ENCODE data around the gene KIF26B.

KIF26B gene

DNA sequence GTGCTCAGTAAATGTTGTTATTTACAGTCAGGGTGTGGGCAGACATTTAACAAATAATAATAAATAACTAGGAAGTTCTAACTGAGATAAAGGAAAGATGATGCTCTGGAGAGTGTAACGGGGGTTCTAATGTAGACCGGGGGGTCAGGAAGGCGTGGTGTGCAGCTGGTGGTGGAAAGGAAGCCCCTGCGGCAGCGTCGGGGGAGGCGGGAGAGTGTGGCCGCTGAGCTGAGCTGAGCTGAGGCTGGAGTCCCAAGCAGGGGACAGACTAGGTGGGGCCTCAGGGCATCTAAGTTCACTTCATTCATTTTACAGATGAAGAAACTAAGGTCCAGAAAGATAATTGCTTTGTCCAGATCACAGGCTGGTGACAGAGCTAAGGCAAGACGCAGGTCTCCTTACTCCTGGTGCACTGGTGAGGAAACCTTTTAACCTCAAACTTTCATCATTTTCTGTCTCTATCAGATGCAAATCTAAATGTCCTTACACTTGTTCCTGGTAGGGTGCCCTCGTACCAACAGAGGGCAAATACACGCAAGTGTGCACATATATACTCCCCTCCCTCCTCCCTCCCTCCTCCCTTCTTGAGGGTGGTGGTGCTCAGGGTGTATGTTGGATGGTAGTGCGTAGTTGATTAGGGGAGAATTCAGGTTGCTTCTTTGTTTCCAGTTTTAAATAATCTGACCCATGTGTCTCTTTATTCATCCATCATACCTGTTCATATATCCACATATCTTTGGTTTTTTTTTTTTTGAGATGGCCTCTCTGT, 44.1 kb downstream of the KIF26B start:
- H3K4me3 ChIP-seq: no peak overlapping the region
- no peak overlapping the region for H3K27ac ChIP-seq

DNA sequence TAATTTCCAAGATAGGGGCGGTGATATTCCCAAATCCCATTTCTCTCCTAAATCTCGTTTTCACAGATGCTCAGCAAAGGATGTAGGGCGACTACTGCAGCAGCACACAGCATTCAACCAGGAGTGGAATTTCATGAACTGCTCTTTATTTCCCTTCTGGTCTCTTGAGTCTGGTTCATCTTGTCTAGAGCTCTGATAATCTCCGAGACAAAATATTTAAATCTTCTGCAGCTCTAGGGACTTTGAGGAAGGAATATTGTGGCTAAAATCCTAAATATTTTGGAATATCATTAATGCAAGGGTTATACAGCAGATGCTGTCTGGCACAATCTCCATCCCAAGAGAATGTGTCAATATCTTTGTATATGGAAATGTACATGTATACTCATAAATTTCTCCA, 45.4 kb downstream of the KIF26B start:
- Histone ChIP-seq H3K4me3 (no peak overlapping the region), H3K27ac (no peak overlapping the region)

DNA sequence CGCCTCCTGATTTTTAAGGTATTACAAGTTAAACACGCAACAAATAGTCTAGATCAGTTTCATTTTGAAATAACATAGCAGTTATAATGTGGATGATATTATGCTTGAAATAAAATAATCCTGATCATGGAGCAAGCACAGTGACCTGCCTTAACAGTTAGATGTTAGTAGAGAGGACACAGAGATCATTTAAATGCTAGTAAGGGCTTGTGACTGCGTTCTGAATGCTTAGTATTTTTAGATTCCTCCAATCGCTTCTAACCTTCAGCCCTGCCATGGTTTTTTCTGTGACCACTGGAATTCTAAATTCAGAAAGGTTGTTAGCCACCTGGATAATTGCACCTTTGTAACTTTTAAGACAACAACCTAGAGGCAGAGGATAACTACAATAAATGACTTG, 46.4 kb downstream of the KIF26B start:
- H3K4me3 ChIP-seq: no peak overlapping the region
- peak overlapping the region in 1 of 21 experiments; percentile 1 for H3K27ac ChIP-seq

DNA sequence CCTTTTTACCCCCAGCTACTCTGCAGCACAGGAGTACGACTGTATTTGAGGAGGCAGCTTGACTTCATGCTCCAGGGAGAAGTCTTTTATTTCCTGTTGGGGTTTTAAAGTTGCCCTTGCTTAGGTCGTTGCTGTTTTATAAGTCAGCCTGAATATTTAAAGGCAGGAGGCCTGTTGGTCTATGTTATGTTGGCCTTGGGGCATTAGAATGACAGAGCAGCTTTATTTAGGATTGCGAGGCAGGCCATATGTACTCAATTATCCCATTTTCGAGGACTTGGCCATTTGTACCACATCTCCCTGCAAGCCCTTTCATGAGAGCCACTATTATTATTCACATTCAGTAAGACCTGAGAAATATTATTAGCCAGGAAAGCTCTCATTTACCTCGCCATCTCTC, 47.0 kb downstream of the KIF26B start:
- Histone ChIP-seq H3K27ac (peak overlapping the region in 2 of 21 experiments; percentile 1 to 12), H3K4me3 (no peak overlapping the region)

DNA sequence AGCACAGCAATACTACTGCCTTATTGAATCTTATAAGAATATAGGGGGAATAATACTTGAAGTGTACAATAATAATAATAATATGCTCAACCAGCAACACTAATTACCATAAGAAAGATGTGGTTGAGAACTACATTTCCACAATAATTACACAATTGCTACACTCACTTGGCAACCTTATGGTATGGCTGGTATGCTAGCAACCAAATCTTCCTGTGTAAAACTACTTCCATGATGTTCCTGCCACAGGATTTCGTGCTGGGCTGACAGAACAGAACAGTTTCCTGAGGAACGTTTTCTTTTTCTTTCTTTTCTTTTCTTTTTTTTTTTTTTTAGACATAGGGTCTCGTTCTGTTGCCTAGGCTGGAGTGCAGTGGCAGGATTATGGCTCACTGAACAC, 50.6 kb downstream of the KIF26B start:
- no peak overlapping the region for H3K4me3 ChIP-seq
- no peak overlapping the region for H3K27ac ChIP-seq

DNA sequence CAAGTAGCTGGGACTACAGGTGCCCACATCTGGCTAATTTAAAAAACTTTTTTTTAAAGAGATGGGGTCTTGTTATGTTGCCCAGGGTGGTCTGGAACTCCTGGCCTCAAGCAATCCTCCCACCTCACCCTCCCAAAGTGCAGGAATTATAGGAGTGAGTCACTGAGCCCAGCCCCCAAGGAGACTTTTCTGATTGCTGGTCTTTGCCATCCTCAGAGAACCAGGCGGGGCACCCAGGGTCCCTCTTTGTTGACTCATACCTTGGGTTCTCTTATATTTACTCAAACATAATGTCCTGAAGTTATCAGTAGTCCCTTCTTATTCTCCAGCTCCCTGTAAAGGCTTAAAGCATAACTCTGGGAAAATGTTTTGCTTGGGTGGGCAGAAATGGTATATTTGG, 51.1 kb downstream of the KIF26B start:
- Histone ChIP-seq H3K27ac (no peak overlapping the region), H3K4me3 (no peak overlapping the region)

DNA sequence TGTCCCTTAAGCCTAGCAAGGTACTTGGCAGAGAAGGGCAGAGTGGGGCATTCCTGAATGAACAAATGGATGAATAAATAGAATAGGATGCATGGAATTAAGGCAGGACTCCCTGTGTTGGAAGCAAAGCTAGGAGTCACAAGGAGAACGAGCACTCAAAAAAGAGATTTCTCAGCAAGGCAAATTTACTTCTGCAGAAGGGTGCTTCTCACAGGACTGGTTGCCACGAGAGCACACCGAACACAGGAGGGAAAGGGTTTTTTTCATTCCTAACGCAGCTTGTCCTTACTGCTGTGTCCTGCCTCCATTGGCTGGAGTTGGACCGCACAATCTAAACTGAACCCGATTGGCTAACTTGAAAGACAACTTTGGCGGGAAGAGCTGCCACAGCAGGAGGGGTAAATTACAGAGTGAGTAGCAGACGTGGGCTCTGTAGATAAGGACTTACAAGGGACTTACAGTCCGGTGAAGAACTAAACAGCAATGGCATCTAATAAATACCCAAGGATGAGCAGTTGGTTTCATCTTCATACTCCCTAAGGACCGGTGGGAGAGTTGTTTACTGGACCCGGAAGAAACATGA, 52.4 kb downstream of the KIF26B start:
- H3K4me3 ChIP-seq: no peak overlapping the region
- no peak overlapping the region for H3K27ac ChIP-seq

DNA sequence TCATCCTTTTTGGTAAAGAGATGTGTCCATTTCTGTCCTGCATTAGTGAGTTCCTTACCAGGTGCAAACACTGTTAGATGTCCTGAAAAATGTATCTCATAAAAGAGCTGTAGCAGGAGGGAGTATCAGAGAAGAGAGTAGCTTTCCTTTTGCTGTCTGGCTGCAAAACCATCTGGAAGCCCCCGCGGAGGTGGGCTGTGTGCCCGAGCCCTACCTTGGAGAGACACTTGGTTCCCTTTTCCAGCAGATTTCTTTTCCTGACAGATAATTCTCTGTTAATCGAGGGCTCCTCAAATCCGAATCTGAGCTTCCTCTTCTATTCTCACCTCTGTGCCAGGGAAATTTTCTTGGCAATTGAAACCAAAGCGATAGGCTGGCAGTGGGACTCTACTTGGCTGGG, 53.0 kb downstream of the KIF26B start:
- Histone ChIP-seq H3K27ac (no peak overlapping the region), H3K4me3 (no peak overlapping the region)

DNA sequence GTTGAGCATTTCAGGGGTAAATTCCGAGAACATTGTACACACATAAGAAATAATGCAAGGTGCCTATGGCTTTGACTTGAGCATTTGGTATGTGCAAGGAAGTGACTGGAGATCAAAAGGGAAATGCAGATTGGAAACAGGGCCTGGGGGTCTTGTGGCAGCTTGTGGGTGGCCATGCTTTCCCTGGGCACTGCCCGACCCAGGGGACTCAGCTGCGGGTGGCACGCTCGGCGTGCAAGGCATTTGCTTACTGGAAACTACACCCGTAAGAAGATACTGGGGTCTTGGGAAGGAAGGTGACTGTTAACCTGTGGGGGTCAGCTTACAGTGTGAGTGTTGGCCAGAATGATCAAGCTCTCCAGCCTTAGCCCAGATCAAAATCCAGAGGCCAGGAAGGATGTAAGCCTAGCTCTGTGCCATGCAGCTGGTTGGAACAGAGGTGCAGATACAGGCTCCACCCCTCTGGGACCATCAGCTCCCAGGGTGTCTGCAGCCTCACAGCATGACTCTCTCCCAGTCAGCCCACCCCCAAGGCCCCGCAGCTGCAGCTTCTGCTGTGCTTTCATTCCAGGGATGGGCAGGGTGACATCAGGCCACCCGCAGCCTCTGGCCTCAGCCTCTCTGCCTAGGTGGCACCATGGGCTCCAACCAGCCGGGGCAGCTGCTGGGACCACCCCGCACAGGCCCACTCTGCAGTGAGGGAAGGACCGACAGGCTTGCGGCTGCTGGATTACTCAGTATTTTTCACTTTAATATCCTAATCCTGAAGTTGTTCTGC, 55.1 kb downstream of the KIF26B start:
- Histone ChIP-seq H3K27ac (peak overlapping the region in 1 of 21 experiments; percentile 34), H3K4me3 (no peak overlapping the region)

DNA sequence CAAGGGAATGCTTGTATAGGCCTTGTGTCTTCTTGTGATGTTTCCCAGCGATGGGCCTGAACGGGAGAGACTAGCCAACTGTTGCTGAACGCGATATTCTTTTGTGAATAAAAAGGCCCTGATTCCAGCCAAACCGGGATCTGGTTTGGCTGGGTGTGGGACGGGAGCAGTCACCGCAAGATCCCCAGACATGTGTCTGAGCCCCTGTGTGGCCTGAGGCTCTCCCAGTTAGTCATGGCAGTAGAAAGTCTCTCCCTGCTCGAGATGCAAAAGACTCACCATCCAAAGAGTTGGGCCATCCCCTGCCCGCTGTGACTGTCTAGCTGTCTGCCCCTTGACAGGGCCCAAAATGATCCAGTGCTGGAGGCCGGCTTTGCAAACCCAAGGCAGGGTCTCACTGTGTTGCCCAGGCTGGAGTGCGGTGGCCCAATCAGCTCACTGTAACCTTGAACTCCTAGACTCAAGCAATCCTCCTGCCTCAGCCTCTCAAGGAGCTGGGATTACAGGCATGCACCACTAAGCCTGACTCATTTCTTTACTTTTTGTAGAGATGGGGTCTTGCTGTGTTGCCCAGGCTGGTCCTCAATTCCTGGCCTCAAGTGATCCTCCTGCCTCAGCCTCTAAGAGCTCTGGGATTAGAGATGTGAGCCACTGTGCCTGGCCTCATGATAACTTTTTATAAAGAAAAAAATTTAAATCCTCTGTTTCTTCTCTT, 56.4 kb downstream of the KIF26B start:
- no peak overlapping the region for H3K4me3 ChIP-seq

DNA sequence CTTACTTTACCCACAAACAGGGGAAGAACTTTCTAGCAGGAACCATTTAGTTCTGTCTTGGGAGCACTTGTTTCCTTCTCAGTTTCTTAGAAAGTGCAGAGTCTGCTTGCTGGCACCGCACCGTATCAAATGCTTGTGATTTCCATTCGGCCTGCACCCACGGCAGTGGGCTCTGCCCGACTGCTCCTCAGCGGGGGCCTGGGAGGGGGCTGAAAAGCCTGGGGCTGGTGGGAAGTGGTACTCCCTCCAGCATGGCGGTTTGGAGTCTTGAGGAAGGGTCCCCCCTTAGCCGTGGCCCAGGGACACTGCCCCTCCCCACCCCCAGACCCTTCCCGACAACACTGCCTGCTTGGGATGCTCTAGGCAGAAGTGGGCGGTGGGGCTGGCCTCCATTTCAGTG, 57.0 kb downstream of the KIF26B start:
- no peak overlapping the region for H3K4me3 ChIP-seq
- no peak overlapping the region for H3K27ac ChIP-seq

More for the DNA sequence above, 56.4 kb downstream of the KIF26B start:
- no peak overlapping the region for H3K27ac ChIP-seq

DNA sequence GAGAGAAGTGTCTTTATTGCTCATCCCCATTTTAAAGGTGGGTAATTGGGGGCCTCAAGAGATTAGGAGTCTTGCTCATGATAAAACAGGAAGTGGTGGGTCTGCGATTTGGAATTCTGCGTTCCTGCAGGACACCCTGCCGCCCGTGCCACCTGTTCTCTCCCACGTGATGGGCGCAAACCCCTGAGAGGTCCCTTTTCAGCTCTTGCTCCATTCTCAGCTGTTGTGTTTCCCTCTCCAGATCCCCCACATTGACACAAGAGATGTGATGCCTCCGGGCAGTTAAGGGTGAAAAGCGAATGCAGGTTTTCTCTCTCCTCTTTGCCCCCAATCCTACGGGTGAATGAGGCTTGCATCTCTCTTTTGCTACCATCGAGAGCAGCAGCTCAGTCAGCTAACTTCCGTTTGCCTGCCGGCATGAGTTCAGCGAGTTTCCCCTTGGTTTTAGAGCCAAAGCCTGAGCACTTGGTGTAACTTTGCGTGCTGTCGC, 57.5 kb downstream of the KIF26B start:
- H3K4me3 ChIP-seq: no peak overlapping the region

DNA sequence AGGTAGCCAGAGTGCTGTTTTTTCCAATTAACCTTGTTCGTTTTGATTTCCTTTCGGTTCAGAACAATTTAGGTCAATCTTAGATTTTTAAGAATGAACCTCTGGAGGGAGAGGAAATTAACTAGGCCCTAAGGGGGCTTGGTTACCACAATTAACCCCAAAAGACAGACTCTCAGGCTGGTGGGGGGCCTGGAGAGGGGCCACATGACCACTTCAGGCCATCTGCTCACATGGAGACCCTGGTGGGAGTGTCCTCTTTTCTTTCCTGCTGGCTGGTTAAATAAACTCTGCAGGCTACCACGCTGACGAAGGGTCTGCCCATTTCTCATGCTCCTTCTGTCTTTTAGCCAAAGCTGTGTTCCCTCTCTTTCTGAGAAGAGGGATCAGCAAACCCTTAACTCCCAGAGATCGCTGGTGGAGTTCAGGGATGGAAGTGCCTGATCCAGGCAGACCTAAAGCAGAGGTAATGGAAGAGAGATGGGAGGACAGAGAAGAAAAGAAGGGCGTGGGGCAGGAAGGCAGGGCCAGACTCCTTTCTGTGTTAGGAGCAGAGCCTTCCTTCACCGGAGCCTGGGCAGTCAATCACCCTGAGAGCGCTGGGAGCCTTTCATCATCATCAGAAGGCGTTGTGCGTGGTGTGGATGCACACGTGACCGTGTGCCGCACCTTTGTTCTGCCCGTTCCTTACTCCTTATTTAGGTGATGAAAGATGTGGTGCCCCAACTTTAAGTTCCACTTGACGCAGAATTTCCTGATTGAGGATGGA, 58.5 kb downstream of the KIF26B start:
- Histone ChIP-seq H3K4me3 (no peak overlapping the region), H3K27ac (no peak overlapping the region)

More for the DNA sequence above, 57.5 kb downstream of the KIF26B start:
- H3K27ac ChIP-seq: no peak overlapping the region

DNA sequence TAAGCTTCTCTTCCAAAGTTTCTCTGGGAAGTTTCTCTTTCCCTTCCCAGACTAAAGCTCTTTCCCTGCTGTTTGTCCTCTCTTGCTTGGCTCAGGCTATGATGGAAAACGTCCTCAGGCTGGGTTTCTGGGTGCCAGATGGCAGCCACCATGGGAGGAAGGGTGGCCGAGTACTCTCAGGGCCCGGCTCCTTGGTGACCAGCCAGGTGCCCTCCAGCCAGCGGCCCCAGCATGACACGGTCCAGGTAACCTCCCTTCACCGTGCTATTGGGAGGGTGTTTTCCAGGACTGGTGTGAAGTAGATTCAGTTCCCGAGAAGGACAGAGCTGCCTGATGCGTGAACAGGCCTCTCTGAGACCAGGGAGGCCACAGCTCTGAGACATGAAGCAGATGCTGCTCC, 60.3 kb downstream of the KIF26B start:
- H3K4me3 ChIP-seq: no peak overlapping the region
- H3K27ac ChIP-seq: peak overlapping the region in 5 of 21 experiments; percentile 17 to 49 (median 38)

DNA sequence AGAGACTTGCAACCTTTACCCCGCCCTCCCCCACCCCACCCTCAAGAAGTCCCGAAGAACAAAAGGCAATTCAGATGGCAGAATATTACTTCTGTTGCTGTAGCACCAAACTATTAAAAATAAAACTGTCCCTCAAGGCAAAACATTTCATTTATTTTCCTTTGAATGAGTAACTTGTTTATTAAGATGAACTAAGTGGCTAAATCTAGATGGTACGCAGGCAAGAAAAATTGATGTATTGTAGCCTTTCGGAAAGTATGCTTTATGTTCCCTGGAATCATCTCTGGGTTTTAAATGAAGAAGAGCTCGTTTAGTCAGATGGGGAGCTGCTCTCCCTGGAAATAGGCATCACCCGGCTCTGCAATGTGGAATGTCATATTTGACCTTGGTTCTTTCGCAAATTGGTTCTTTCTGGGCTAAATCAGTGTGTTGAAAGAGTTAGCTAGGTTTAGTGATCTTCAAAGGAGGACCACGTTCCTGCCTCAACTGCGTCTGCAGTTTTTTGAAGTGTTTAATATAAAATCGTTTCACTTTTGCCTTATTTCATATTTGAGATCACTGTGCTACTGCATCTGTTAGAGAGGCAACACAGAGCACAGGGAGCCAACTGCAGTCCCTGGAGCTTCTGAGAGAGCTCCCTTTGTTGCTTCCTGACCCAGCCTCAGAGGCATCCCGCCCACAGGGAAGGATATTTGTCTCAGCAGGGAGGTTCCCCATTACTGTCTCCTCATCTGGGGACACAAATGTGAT, 61.8 kb downstream of the KIF26B start:
- Histone ChIP-seq H3K4me3 (no peak overlapping the region), H3K27ac (peak overlapping the region in 5 of 21 experiments; percentile 22 to 65 (median 34))

DNA sequence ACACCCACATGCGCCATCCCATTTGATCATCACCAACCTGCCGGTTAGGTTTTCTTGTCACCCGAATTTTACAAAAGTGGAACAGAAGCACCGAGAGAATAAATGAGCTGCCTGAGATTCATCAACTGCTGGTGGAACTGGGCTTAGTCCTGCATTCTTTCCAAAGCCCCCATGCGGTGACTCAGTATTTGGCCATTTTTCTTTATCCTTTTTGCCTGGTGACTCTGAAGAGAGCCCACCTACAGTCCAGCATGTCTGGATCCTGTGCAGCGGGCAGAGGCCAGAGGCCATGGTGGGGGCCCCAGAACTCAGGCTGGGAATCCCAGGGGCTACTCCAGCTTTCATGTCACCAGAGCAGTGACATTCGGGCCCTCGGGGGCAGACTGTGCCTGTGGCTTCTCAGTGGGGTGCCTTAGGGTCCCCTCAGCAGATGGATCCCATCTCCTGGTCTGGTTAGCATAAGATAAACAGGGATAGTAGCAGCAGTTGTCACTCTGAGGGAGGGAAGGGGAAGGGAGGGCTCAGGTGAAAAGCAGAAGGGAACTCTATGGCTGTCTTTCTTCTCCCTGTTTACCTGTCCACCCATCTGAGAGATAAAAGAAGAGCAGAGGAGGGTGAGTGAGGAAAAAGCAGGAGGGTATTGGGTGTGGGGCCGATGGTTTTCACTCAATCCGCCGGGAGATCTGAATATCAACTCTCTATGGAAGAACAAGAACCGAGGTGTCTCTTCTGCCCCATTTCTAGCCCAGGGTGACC, 63.2 kb downstream of the KIF26B start:
- Histone ChIP-seq H3K27ac (peak overlapping the region in 1 of 21 experiments; percentile 57), H3K4me3 (no peak overlapping the region)

DNA sequence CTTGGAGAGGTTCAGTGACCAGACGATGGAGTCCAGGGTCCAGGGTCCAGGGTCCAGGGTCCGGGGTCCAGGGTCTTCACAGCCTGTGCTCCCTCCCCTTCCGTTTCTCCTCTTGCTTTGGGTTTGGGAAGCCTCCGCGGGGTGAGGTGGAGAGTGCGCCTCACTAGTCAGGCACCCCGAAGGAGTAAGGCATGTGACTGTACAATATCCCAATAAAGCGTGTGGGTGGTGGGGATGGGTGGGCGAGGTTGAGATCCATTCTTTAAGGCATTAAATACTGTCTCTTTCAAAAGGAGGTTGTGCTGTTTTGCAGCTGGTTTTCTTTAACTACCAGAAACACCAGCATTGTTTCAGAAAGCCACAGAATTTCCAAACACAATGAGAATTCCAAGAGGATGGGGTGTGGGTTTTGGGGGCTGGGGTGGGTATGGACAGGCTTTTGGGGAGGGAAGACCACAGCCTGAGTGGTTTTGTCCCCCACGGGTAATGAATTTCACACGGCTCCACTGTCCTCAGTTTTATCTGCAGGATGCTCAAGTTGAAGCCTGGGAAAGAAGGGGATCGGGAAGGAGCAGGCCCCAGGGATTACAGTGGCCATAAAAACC, 65.7 kb downstream of the KIF26B start:
- H3K4me3 ChIP-seq: no peak overlapping the region
- peak overlapping the region in 2 of 21 experiments; percentile 18 to 36 for H3K27ac ChIP-seq
